HepG2 (cell line): ENCODE data around the gene NGF.

ENCODE experiments used
- BRCA1 ChIP-seq: sonication (generic); formaldehyde crosslinking; IDR thresholded peaks from 2 replicates; pipeline ENCODE4 v1.4.0; 2020; ENCODE audit warnings: missing genetic modification reagents
- CHD4 ChIP-seq: fragments of 200-600 bp; sonication (generic); IDR thresholded peaks from 2 replicates; pipeline ENCODE4 v1.7.0; 2017; ENCODE audit warnings: mild to moderate bottlenecking, low read length, borderline replicate concordance
- EP300 ChIP-seq, 3 experiments: sonication (generic) in 1 of 3; formaldehyde crosslinking in 1 of 3; IDR thresholded peaks; 2 replicates each; pipeline versions ENCODE4 v1.5.1 to v1.6.1; 2011 to 2020; ENCODE audit warnings: low read depth in 2 of 3, low read length in 2 of 3, borderline replicate concordance in 1 of 3, improper control_type of control experiment in 1 of 3, mild to moderate bottlenecking in 1 of 3, missing genetic modification reagents in 1 of 3, moderate library complexity in 1 of 3
- GABPA ChIP-seq, 2 experiments: IDR thresholded peaks; 2 replicates each; pipeline ENCODE4 v1.6.1; 2011 to 2016; ENCODE audit warnings: low read depth in 2 of 2, low read length in 1 of 2, missing biosample characterization in 1 of 2, missing genetic modification characterization in 1 of 2
- HCFC1 ChIP-seq: fragments of 150-350 bp; IDR thresholded peaks from 2 replicates; pipeline ENCODE4 v1.6.1; 2014; ENCODE audit warnings: low read depth, low read length
- IKZF1 ChIP-seq: fragments of 450-650 bp; IDR thresholded peaks from 2 replicates; pipeline ENCODE4 v1.7.1; 2016
- NCOR1 ChIP-seq: fragments of 200-600 bp; sonication (generic); IDR thresholded peaks from 2 replicates; pipeline ENCODE4 v1.7.0; 2017; ENCODE audit warnings: antibody characterized with exemption, low read length, borderline replicate concordance
- PRDM15 ChIP-seq: sonication (generic); formaldehyde crosslinking; IDR thresholded peaks from 2 replicates; pipeline ENCODE4 v1.4.0; 2020; ENCODE audit warnings: missing genetic modification reagents
- SUZ12 ChIP-seq: fragments of 150-350 bp; IDR thresholded peaks from 2 replicates; pipeline ENCODE4 v1.6.1; 2014; ENCODE audit warnings: low read depth, low read length

- TF ChIP-seq EP300 (IDR thresholded peaks at IDR 0.05; ENCODE audit: low read depth in 2 of 2, low read length in 2 of 2) (no peak), EP300 (CRISPR knock-in tag; IDR thresholded peaks at IDR 0.05; ENCODE audit: borderline replicate concordance) (no peak), BRCA1 (CRISPR knock-in tag) (no peak), PRDM15 (CRISPR knock-in tag) (no peak), CHD4 (no peak), GABPA (IDR thresholded peaks at IDR 0.05; ENCODE audit: low read depth, low read length) (no peak), GABPA (CRISPR knock-in tag; IDR thresholded peaks at IDR 0.05; ENCODE audit: low read depth) (no peak), NCOR1 (no peak), IKZF1 (no peak), HCFC1 (no peak), SUZ12 (no peak)
Observed at GRCh38 chr1:115340879-115341278, 2.8 kb upstream of the NGF start.
